A549 (cell line): ENCODE measurements around the gene ARPC1B. TPM values are rescaled to one million over a fixed set of nuclear protein-coding genes. Genes with fewer than 3 reads are reported as not detected.

ENCODE experiments used
- ATAC-seq, 2 experiments: fragments of 200-7000 bp in 1 of 2; fragments of >200 bp in 1 of 2; cut with Nextera tagmentation in 1 of 2; cut with Tn5 transposase in 1 of 2; 3 replicates each; pipeline versions ENCODE4 v1.8.0 to v1.9.1; 2018 to 2020; ENCODE audit warnings: mild to moderate bottlenecking in 1 of 2, moderate library complexity in 1 of 2
- CTCF ChIA-PET: fragments of 300-600 bp; sonication (Branson Sonifier 250); formaldehyde crosslinking; extraction: SDS; loops from one replicate; lab custom pipeline; 2021; ENCODE audit warnings: antibody characterized with exemption, inconsistent platforms; lab: Yijun Ruan, JAX
- POLR2A ChIA-PET: fragments of 350-600 bp; formaldehyde crosslinking; extraction: SDS; loops from one replicate; lab custom pipeline; 2021; ENCODE audit warnings: antibody characterized with exemption, inconsistent platforms; lab: Yijun Ruan, JAX
- DNase-seq, 2 experiments: peaks; one replicate each; pipeline versions ENCODE4 v3.0.0 to v3.0.0-alpha.2; 2011 to 2016; ENCODE audit warnings: low read depth in 1 of 2, low spot score in 1 of 2
- FAIRE-seq: peaks from 2 replicates; lab custom pipeline; 2011; peaks lifted over from hg19 to GRCh38; lab: Jason Lieb, UNC
- H3K27ac ChIP-seq, 2 experiments: fragments of >200 bp; sonication (Bioruptor Twin); formaldehyde crosslinking; 3 replicates each; pipeline ENCODE4 v1.5.1; 2016 to 2017
- H3K4me1 ChIP-seq: fragments of >200 bp; sonication (Bioruptor Twin); formaldehyde crosslinking; 3 replicates; pipeline ENCODE4 v1.6.1; 2016
- H3K4me2 ChIP-seq: fragments of >200 bp; sonication (Bioruptor Twin); formaldehyde crosslinking; 3 replicates; pipeline ENCODE4 v1.6.1; 2016
- H3K4me3 ChIP-seq: fragments of >200 bp; sonication (Bioruptor Twin); formaldehyde crosslinking; 3 replicates; pipeline ENCODE4 v1.5.1; 2016
- H3K9me3 ChIP-seq: fragments of >200 bp; sonication (Bioruptor Twin); formaldehyde crosslinking; 3 replicates; pipeline ENCODE4 v1.6.1; 2016
- CBX2 ChIP-seq: fragments of 200-600 bp; sonication (generic); IDR thresholded peaks from 2 replicates; pipeline ENCODE4 v1.6.1; 2016; ENCODE audit warnings: low read depth, mild to moderate bottlenecking, borderline replicate concordance
- CBX8 ChIP-seq: fragments of 200-600 bp; sonication (generic); IDR thresholded peaks from 2 replicates; pipeline ENCODE4 v1.6.1; 2016
- CHD2 ChIP-seq: fragments of 150-350 bp; IDR thresholded peaks from 2 replicates; pipeline ENCODE4 v1.6.1; 2014; ENCODE audit warnings: low read length; ENCODE audit not compliant: partially characterized antibody
- CHD4 ChIP-seq: fragments of 200-600 bp; sonication (generic); IDR thresholded peaks from 2 replicates; pipeline ENCODE4 v1.6.1; 2016; ENCODE audit warnings: antibody characterized with exemption, mild to moderate bottlenecking, borderline replicate concordance
- FOXS1 ChIP-seq: fragments of 250-450 bp; sonication (Bioruptor Pico); IDR thresholded peaks from 2 replicates; pipeline ENCODE4 v1.5.0; 2020; ENCODE audit warnings: mild to moderate bottlenecking, moderate library complexity
- MAFK ChIP-seq: fragments of 450-650 bp; IDR thresholded peaks from 2 replicates; pipeline ENCODE4 v1.6.1; 2014; ENCODE audit not compliant: partially characterized antibody
- MAZ ChIP-seq: fragments of 150-350 bp; IDR thresholded peaks from 2 replicates; pipeline ENCODE4 v1.6.1; 2014; ENCODE audit warnings: antibody characterized with exemption, low read depth, low read length, borderline replicate concordance
- MYC ChIP-seq: IDR thresholded peaks from 2 replicates; pipeline ENCODE4 v1.6.1; 2012; ENCODE audit warnings: mild to moderate bottlenecking, inconsistent platforms, low read length, improper control_type of control experiment, borderline replicate concordance
- NFE2L2 ChIP-seq: fragments of 150-350 bp; conservative IDR thresholded peaks from 2 replicates; pipeline ENCODE4 v1.6.1; 2014; ENCODE audit warnings: low read length
- RAD21 ChIP-seq, 2 experiments: fragments of >200 bp in 1 of 2; sonication (Bioruptor Twin) in 1 of 2; formaldehyde crosslinking in 1 of 2; IDR thresholded peaks in 1 of 2; conservative IDR thresholded peaks in 1 of 2; 2 replicates in 1 of 2; 3 replicates in 1 of 2; pipeline ENCODE4 v1.6.1; 2012 to 2018; ENCODE audit warnings: inconsistent platforms in 1 of 2
- RFX5 ChIP-seq: fragments of 450-650 bp; IDR thresholded peaks from 2 replicates; pipeline ENCODE4 v1.7.1; 2014; ENCODE audit warnings: antibody characterized with exemption, mild to moderate bottlenecking, moderate library complexity
- RNF2 ChIP-seq: fragments of 200-600 bp; sonication (generic); IDR thresholded peaks from 2 replicates; pipeline ENCODE4 v1.6.1; 2016; ENCODE audit warnings: low read depth, mild to moderate bottlenecking, antibody characterized with exemption, moderate library complexity, borderline replicate concordance
- SREBF2 ChIP-seq: fragments of 450-650 bp; IDR thresholded peaks from 2 replicates; pipeline ENCODE4 v1.6.1; 2014; ENCODE audit warnings: mild to moderate bottlenecking, moderate library complexity
- TFCP2L1 ChIP-seq: fragments of 250-450 bp; sonication (Bioruptor Pico); IDR thresholded peaks from 2 replicates; pipeline ENCODE4 v1.5.0; 2021; ENCODE audit warnings: mild to moderate bottlenecking
- ZFP36 ChIP-seq: fragments of 450-650 bp; IDR thresholded peaks from 2 replicates; pipeline ENCODE4 v1.6.1; 2014; ENCODE audit warnings: borderline replicate concordance; ENCODE audit not compliant: partially characterized antibody
- WGBS: methylation state at CpG from one replicate; pipeline ENCODE4 v1.1.6; 2017; ENCODE audit errors: missing lambda C conversion rate; 5-methylcytosine and 5-hydroxymethylcytosine counted together
- polyA plus RNA-seq, 4 experiments: library from polyadenylated mRNA; depleted of rRNA in 3 of 4; stranded (reverse); fragments of >200 nt; fragmentation: RNase III in 1 of 4; extraction: RNeasy Plus Mini Kit Qiagen cat#74134 plus additional on column Dnase treatment in 1 of 4; gene quantifications; 2 replicates in 3 of 4; 3 replicates in 1 of 4; pipeline ENCODE4 v1.2.3, GENCODE V29; 2011 to 2017
- TF ChIP-seq, protein P1 (sequence below): fragments of 200-600 bp; sonication (generic); IDR thresholded peaks from 2 replicates; pipeline ENCODE4 v1.6.1; 2016; ENCODE audit warnings: antibody characterized with exemption, mild to moderate bottlenecking, moderate library complexity
- TF ChIP-seq, protein P2 (sequence below): fragments of 250-450 bp; sonication (Bioruptor Pico); IDR thresholded peaks from 2 replicates; pipeline ENCODE4 v1.5.0; 2021; ENCODE audit warnings: mild to moderate bottlenecking, moderate library complexity, borderline replicate concordance
- TF ChIP-seq, protein P3 (sequence below): IDR thresholded peaks from 2 replicates; pipeline ENCODE4 v1.6.1; 2012
- TF ChIP-seq, protein P4 (sequence below): IDR thresholded peaks from 2 replicates; pipeline ENCODE4 v1.6.1; 2012; ENCODE audit warnings: low read depth, borderline replicate concordance
- TF ChIP-seq, protein P5 (sequence below): fragments of 250-450 bp; sonication (Bioruptor Pico); IDR thresholded peaks from 2 replicates; pipeline ENCODE4 v1.5.0; 2020; ENCODE audit warnings: low read depth, mild to moderate bottlenecking, moderate library complexity

The ARPC1B gene
- polyA plus RNA-seq, 2 of the 4 experiments (the other 2 are of a cell fraction), result 197 to 294 TPM

DNA sequence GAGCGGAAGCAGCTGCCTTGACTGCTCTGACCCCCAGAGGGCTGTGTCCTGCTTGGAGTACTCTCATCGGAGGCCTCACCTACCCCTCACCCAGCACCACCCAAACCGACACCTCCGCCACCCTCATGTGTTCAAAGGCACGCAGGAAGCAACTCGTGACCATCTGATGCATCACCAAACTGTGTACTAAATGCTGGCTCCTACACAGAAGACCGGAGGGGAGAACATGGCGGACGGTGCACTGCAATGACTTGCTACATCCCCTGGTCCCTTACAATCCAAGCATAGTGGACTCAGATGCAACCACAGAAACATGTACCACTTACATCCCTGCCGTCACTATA, 30.4 kb downstream of the ARPC1B start:
- H3K4me3 ChIP-seq, result no peak overlapping the region
- CTCF ChIA-PET, result interaction anchor here (1.1 to 1.4 kb wide), 3 partner anchors 8 to 13 kb away, joined by 3 to 5 read pairs (median 4); no protein-coding TSS in a partner anchor
- WGBS, result 91% methylated on average over 10 of the region's 10 CpGs
- ATAC-seq, result no peak
- no peak overlapping the region for H3K27ac ChIP-seq
- H3K4me1 ChIP-seq, result peaks cover 23% of the 10 kb centered on the region
- POLR2A ChIA-PET, result no interaction called here
- H3K9me3 ChIP-seq, result no peaks in the 10 kb centered on the region
- no peak overlapping the region for H3K4me2 ChIP-seq
- TF ChIP-seq CBX8, result no peak
- no peak for TF ChIP-seq FOXS1 (CRISPR knock-in tag)
- TF ChIP-seq, protein P1, sequence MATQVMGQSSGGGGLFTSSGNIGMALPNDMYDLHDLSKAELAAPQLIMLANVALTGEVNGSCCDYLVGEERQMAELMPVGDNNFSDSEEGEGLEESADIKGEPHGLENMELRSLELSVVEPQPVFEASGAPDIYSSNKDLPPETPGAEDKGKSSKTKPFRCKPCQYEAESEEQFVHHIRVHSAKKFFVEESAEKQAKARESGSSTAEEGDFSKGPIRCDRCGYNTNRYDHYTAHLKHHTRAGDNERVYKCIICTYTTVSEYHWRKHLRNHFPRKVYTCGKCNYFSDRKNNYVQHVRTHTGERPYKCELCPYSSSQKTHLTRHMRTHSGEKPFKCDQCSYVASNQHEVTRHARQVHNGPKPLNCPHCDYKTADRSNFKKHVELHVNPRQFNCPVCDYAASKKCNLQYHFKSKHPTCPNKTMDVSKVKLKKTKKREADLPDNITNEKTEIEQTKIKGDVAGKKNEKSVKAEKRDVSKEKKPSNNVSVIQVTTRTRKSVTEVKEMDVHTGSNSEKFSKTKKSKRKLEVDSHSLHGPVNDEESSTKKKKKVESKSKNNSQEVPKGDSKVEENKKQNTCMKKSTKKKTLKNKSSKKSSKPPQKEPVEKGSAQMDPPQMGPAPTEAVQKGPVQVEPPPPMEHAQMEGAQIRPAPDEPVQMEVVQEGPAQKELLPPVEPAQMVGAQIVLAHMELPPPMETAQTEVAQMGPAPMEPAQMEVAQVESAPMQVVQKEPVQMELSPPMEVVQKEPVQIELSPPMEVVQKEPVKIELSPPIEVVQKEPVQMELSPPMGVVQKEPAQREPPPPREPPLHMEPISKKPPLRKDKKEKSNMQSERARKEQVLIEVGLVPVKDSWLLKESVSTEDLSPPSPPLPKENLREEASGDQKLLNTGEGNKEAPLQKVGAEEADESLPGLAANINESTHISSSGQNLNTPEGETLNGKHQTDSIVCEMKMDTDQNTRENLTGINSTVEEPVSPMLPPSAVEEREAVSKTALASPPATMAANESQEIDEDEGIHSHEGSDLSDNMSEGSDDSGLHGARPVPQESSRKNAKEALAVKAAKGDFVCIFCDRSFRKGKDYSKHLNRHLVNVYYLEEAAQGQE, result no peak
- no peak for TF ChIP-seq MYC
- TF ChIP-seq MAZ, result no peak
- TF ChIP-seq MAFK, result no peak
- no peak for TF ChIP-seq RNF2
- TF ChIP-seq, protein P2, sequence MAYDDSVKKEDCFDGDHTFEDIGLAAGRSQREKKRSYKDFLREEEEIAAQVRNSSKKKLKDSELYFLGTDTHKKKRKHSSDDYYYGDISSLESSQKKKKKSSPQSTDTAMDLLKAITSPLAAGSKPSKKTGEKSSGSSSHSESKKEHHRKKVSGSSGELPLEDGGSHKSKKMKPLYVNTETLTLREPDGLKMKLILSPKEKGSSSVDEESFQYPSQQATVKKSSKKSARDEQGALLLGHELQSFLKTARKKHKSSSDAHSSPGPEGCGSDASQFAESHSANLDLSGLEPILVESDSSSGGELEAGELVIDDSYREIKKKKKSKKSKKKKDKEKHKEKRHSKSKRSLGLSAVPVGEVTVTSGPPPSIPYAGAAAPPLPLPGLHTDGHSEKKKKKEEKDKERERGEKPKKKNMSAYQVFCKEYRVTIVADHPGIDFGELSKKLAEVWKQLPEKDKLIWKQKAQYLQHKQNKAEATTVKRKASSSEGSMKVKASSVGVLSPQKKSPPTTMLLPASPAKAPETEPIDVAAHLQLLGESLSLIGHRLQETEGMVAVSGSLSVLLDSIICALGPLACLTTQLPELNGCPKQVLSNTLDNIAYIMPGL (CRISPR knock-in tag), result no peak
- no peak for FAIRE-seq
- DNase-seq, result no peak

DNA sequence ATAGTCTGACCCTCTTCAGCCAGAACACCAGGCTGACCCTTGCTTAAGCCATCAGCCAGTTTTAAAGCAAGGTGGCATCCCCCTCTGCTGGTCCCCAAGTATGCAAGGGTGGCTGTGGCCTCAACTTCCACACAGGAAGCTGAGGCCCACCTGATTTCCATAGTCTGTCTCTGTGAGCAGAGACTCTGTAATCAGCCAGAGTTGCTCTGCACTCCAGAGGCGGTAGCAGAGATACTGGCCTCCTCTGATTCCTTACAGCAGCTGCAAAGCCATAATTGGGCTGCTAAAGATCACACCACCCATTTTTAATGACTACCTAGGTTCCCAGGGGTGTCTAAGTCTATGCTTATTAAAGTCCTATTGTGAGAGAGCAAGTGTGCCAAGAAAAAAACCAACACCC, 32.0 kb downstream of the ARPC1B start:
- H3K4me3 ChIP-seq, result peak overlapping the region; percentile 99; the same call in 1 of the 3 replicates

More for the DNA sequence above, 32.0 kb downstream of the ARPC1B start:
- CTCF ChIA-PET, result interaction anchor here (1.1 to 2.1 kb wide), 4 partner anchors 8 to 54 kb away, joined by 3 to 5 read pairs (median 4); no protein-coding TSS in a partner anchor
- Histone ChIP-seq H3K4me2 (peak overlapping the region; percentile 95), H3K9me3 (no peaks in the 10 kb centered on the region), H3K27ac (no peak overlapping the region), H3K4me1 (peaks cover 34% of the 10 kb centered on the region)
- no peak for ATAC-seq
- no peak for TF ChIP-seq NFE2L2
- no peak for TF ChIP-seq RFX5
- TF ChIP-seq MAFK, result no peak
- no peak for TF ChIP-seq CHD4
- TF ChIP-seq RAD21 (conservative IDR thresholded peaks at IDR 0.05 in 1 of 2, IDR thresholded peaks at IDR 0.05 in 1 of 2), result no peak
- TF ChIP-seq SREBF2, result no peak
- TF ChIP-seq, protein P3, sequence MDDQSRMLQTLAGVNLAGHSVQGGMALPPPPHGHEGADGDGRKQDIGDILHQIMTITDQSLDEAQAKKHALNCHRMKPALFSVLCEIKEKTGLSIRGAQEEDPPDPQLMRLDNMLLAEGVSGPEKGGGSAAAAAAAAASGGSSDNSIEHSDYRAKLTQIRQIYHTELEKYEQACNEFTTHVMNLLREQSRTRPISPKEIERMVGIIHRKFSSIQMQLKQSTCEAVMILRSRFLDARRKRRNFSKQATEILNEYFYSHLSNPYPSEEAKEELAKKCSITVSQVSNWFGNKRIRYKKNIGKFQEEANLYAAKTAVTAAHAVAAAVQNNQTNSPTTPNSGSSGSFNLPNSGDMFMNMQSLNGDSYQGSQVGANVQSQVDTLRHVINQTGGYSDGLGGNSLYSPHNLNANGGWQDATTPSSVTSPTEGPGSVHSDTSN, result no peak
- no peak for TF ChIP-seq CHD2
- TF ChIP-seq TFCP2L1 (CRISPR knock-in tag), result no peak
- TF ChIP-seq, protein P4, sequence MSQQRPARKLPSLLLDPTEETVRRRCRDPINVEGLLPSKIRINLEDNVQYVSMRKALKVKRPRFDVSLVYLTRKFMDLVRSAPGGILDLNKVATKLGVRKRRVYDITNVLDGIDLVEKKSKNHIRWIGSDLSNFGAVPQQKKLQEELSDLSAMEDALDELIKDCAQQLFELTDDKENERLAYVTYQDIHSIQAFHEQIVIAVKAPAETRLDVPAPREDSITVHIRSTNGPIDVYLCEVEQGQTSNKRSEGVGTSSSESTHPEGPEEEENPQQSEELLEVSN, result no peak
- TF ChIP-seq, protein P2 (CRISPR knock-in tag), result no peak
- TF ChIP-seq, protein P5, sequence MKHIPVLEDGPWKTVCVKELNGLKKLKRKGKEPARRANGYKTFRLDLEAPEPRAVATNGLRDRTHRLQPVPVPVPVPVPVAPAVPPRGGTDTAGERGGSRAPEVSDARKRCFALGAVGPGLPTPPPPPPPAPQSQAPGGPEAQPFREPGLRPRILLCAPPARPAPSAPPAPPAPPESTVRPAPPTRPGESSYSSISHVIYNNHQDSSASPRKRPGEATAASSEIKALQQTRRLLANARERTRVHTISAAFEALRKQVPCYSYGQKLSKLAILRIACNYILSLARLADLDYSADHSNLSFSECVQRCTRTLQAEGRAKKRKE (CRISPR knock-in tag), result no peak
- TF ChIP-seq ZFP36, result no peak
- no peak for TF ChIP-seq CBX2
- no peak for FAIRE-seq
- POLR2A ChIA-PET, result interaction anchor here (1.5 kb wide), 1 partner anchor 9 kb away, joined by 3 read pairs; no protein-coding TSS in a partner anchor
- no peak for DNase-seq
- WGBS, result 100% methylated on average over 1 of the region's 1 CpG
